ENCODE data around the gene COL8A1. TPM values are rescaled to one million over a fixed set of nuclear protein-coding genes. Genes with fewer than 3 reads are reported as not detected.

Gene COL8A1
- not detected in 5 replicates for total RNA-seq (2022; extraction: Qiagen RNA extraction; ENCODE audit: low read depth)

GRCh38 chr3:99638167-99638948 is at the start of gene COL8A1:
Gene COL8A1, plus strand, starts transcription at chr3:99638594. Its CDS starts 152,089 bp downstream, at chr3:99790683.

GRCh38 chr3:99817437-99818240 is 179.2 kb downstream of the COL8A1 start, which contains the start of gene CMSS1:
Gene CMSS1, plus strand, starts transcription at chr3:99817862.

Other genes with a start within 250 kb of the COL8A1 start
- gene CMSS1, start 179.3 kb downstream of the COL8A1 start, total RNA-seq (2022; extraction: Qiagen RNA extraction; ENCODE audit: low read depth) = 49.1 to 65.4 TPM (median 60.1 TPM) in 5 replicates

Data from A549 treated with RU486 at 1 μM for 4 hours (cell line).